ENCODE results near the gene SPATS2L.

Gene SPATS2L

GRCh38 chr2:200442471-200442870, 136.0 kb downstream of the SPATS2L start:
- peaks cover 38% of the 10 kb centered on the region for H3K36me3 ChIP-seq
- no peak overlapping the region for H3K4me3 ChIP-seq (ENCODE audit: low read depth, low read length)

GRCh38 chr2:200443376-200443775, 136.9 kb downstream of the SPATS2L start:
- Histone ChIP-seq H3K4me1 (peaks cover 3% of the 10 kb centered on the region), H3K4me3 (ENCODE audit: low read depth, low read length) (no peak overlapping the region), H3K36me3 (peaks cover 44% of the 10 kb centered on the region), H3K27me3 (no peaks in the 10 kb centered on the region), H3K9me3 (no peaks in the 10 kb centered on the region)
- no peak for DNase-seq
- TF ChIP-seq CTCF (IDR thresholded peaks at IDR 0.05; ENCODE audit: low read depth, low read length) = no peak

More at GRCh38 chr2:200442471-200442870, 136.0 kb downstream of the SPATS2L start:
- H3K27me3 ChIP-seq = no peaks in the 10 kb centered on the region
- no peak for DNase-seq
- H3K9me3 ChIP-seq = no peaks in the 10 kb centered on the region
- TF ChIP-seq CTCF (IDR thresholded peaks at IDR 0.05; ENCODE audit: low read depth, low read length) = no peak
- H3K4me1 ChIP-seq = peaks cover 3% of the 10 kb centered on the region

GRCh38 chr2:200443916-200444315, 137.4 kb downstream of the SPATS2L start:
- no peaks in the 10 kb centered on the region for H3K9me3 ChIP-seq
- peaks cover 3% of the 10 kb centered on the region for H3K4me1 ChIP-seq
- H3K4me3 ChIP-seq (ENCODE audit: low read depth, low read length) = no peak overlapping the region
- H3K27me3 ChIP-seq = no peaks in the 10 kb centered on the region
- TF ChIP-seq CTCF (IDR thresholded peaks at IDR 0.05; ENCODE audit: low read depth, low read length) = no peak
- no peak for DNase-seq
- peaks cover 44% of the 10 kb centered on the region for H3K36me3 ChIP-seq

GRCh38 chr2:200444530-200444929, 138.0 kb downstream of the SPATS2L start:
- H3K27me3 ChIP-seq = no peaks in the 10 kb centered on the region
- TF ChIP-seq CTCF (IDR thresholded peaks at IDR 0.05; ENCODE audit: low read depth, low read length) = no peak
- no peak overlapping the region for H3K4me3 ChIP-seq (ENCODE audit: low read depth, low read length)
- H3K4me1 ChIP-seq = peaks cover 3% of the 10 kb centered on the region
- H3K36me3 ChIP-seq = peaks cover 44% of the 10 kb centered on the region
- DNase-seq = no peak
- H3K9me3 ChIP-seq = no peaks in the 10 kb centered on the region

GRCh38 chr2:200445284-200445683, 138.8 kb downstream of the SPATS2L start:
- peaks cover 3% of the 10 kb centered on the region; the same call in 1 of the 2 replicates for H3K4me1 ChIP-seq
- no peaks in the 10 kb centered on the region for H3K9me3 ChIP-seq
- peaks cover 41% of the 10 kb centered on the region for H3K36me3 ChIP-seq
- no peak for TF ChIP-seq CTCF (IDR thresholded peaks at IDR 0.05; ENCODE audit: low read depth, low read length)
- no peak for DNase-seq
- no peak overlapping the region for H3K4me3 ChIP-seq (ENCODE audit: low read depth, low read length)
- no peaks in the 10 kb centered on the region for H3K27me3 ChIP-seq

GRCh38 chr2:200446612-200447011, 140.1 kb downstream of the SPATS2L start:
- TF ChIP-seq CTCF (IDR thresholded peaks at IDR 0.05; ENCODE audit: low read depth, low read length) = no peak
- no peaks in the 10 kb centered on the region for H3K27me3 ChIP-seq
- no peaks in the 10 kb centered on the region for H3K9me3 ChIP-seq
- no peak overlapping the region for H3K4me3 ChIP-seq (ENCODE audit: low read depth, low read length)
- no peak for DNase-seq
- H3K36me3 ChIP-seq = peaks cover 35% of the 10 kb centered on the region
- H3K4me1 ChIP-seq = peaks cover 3% of the 10 kb centered on the region; the same call in 1 of the 2 replicates

Data from BE2C (cell line).